ENCODE data around the gene OR11H6.

DNA sequence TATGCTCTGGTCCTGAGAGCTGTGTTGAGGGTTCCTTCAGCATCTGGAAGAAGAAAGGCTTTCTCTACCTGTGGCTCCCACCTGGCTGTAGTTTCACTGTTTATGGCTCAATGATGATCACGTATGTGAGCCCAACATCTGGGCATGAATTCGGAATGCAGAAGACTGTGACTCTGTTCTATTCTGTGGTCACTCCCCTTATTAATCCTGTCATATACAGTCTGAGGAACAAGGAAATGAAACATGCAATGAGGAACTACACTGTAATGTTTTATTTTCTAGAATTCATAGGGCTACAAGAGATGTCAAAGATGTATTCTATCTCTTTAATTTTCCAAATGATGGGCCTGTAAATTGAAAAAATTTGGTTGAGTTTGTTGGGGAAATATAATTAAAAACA, 43.6 kb upstream of the OR11H6 start:
- TF ChIP-seq, protein P1, sequence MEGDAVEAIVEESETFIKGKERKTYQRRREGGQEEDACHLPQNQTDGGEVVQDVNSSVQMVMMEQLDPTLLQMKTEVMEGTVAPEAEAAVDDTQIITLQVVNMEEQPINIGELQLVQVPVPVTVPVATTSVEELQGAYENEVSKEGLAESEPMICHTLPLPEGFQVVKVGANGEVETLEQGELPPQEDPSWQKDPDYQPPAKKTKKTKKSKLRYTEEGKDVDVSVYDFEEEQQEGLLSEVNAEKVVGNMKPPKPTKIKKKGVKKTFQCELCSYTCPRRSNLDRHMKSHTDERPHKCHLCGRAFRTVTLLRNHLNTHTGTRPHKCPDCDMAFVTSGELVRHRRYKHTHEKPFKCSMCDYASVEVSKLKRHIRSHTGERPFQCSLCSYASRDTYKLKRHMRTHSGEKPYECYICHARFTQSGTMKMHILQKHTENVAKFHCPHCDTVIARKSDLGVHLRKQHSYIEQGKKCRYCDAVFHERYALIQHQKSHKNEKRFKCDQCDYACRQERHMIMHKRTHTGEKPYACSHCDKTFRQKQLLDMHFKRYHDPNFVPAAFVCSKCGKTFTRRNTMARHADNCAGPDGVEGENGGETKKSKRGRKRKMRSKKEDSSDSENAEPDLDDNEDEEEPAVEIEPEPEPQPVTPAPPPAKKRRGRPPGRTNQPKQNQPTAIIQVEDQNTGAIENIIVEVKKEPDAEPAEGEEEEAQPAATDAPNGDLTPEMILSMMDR (IDR thresholded peaks at IDR 0.05), result no peak
- TF ChIP-seq EP300 (IDR thresholded peaks at IDR 0.05), result no peak
